B cell (primary cell): Measurements from ENCODE around the gene MVB12B. TPM values are rescaled to one million over a fixed set of nuclear protein-coding genes. Genes with fewer than 3 reads are reported as not detected.

Experiments used
- ATAC-seq: fragments of 200-7000 bp; cut with Tn5 transposase; one replicate; pipeline ENCODE4 v1.10.0; 2021; ENCODE audit warnings: low read depth, mild to moderate bottlenecking, moderate number of reproducible peaks, moderate library complexity
- CTCF ChIA-PET: fragments of 350-600 bp; sonication (Branson Sonifier 250); formaldehyde crosslinking; loops from one replicate; lab custom pipeline; 2021; ENCODE audit warnings: antibody characterized with exemption, inconsistent platforms; lab: Charles Lee
- POLR2A ChIA-PET: fragments of 350-600 bp; sonication (Branson Sonifier 250); formaldehyde crosslinking; loops from one replicate; lab custom pipeline; 2021; ENCODE audit warnings: antibody characterized with exemption; lab: Charles Lee
- DNase-seq: peaks from one replicate; pipeline ENCODE4 v3.0.0; 2013
- H2AFZ ChIP-seq: 2 replicates; pipeline ENCODE4 v1.6.1; 2012; ENCODE audit warnings: mild to moderate bottlenecking, low read depth, low read length; ENCODE audit not compliant: insufficient read depth, poor library complexity, severe bottlenecking
- H3K27ac ChIP-seq, 2 donors: 1 replicate in 1 of 2; 2 replicates in 1 of 2; pipeline ENCODE4 v1.5.1; 2012 to 2013; ENCODE audit warnings: low read length in 2 of 2, mild to moderate bottlenecking in 2 of 2, moderate library complexity in 1 of 2
- H3K27me3 ChIP-seq, 4 experiments: fragments of 200-600 bp in 1 of 4; sonication (generic) in 1 of 4; replicated peaks in 1 of 4; 1 replicate in 2 of 4; 2 replicates in 2 of 4; pipeline versions ENCODE4 v1.6.1 to v1.7.0; 2013 to 2016; ENCODE audit warnings: low read length in 3 of 4, mild to moderate bottlenecking in 2 of 4, mixed read lengths in 1 of 4, moderate library complexity in 1 of 4; ENCODE audit not compliant: insufficient read depth in 4 of 4, control insufficient read depth in 3 of 4; ENCODE audit errors: control extremely low read depth in 1 of 4
- H3K36me3 ChIP-seq, 2 experiments: replicated peaks in 1 of 2; 1 replicate in 1 of 2; 2 replicates in 1 of 2; pipeline versions ENCODE4 v1.6.1 to v1.7.1; 2013; ENCODE audit warnings: low read length in 1 of 2; ENCODE audit not compliant: insufficient read depth in 2 of 2, control insufficient read depth in 1 of 2; ENCODE audit errors: control extremely low read depth in 1 of 2, extremely low read depth in 1 of 2
- H3K4me1 ChIP-seq, 2 donors: fragments of 200-600 bp in 1 of 2; sonication (generic) in 1 of 2; 1 replicate in 1 of 2; 2 replicates in 1 of 2; pipeline versions ENCODE4 v1.5.1 to v1.6.1; 2013 to 2017; ENCODE audit warnings: low read length in 2 of 2; ENCODE audit not compliant: control insufficient read depth in 2 of 2, insufficient read depth in 2 of 2
- H3K4me2 ChIP-seq: replicated peaks from 2 replicates; pipeline ENCODE3; 2012; ENCODE audit warnings: mild to moderate bottlenecking, low read depth, low read length; ENCODE audit not compliant: poor library complexity, severe bottlenecking
- H3K4me3 ChIP-seq, 5 experiments: fragments of 200-600 bp in 1 of 5; sonication (generic) in 1 of 5; 1 replicate in 3 of 5; 2 replicates in 2 of 5; pipeline versions ENCODE4 v1.5.1 to v1.7.0; 2011 to 2016; ENCODE audit warnings: low read length in 4 of 5, mild to moderate bottlenecking in 4 of 5, low read depth in 2 of 5, control low read depth in 1 of 5, moderate library complexity in 1 of 5; ENCODE audit not compliant: insufficient read depth in 1 of 5; ENCODE audit errors: control extremely low read depth in 1 of 5, extremely low read depth in 1 of 5
- H3K79me2 ChIP-seq: fragments of 200-600 bp; sonication (generic); one replicate; pipeline ENCODE4 v1.6.0; 2016; ENCODE audit warnings: low read length; ENCODE audit not compliant: control insufficient read depth, insufficient read depth
- H3K9ac ChIP-seq: fragments of 200-600 bp; sonication (generic); 2 replicates; pipeline ENCODE4 v1.6.1; 2017; ENCODE audit warnings: mild to moderate bottlenecking, low read length, moderate library complexity
- H3K9me3 ChIP-seq, 3 donors: one replicate each; pipeline versions ENCODE4 v1.6.1 to v1.7.1; 2013; ENCODE audit warnings: low read length in 2 of 3; ENCODE audit not compliant: control insufficient read depth in 2 of 3, insufficient read depth in 1 of 3; ENCODE audit errors: control extremely low read depth in 1 of 3
- H4K20me1 ChIP-seq: 2 replicates; pipeline ENCODE4 v1.6.0; 2012; ENCODE audit warnings: mild to moderate bottlenecking, low read length; ENCODE audit not compliant: insufficient read depth, control insufficient read depth, poor library complexity, severe bottlenecking
- H3K27ac Mint-ChIP-seq: one replicate; pipeline ENCODE4 v1.8.0; 2021; ENCODE audit warnings: mixed read lengths
- H3K27me3 Mint-ChIP-seq: one replicate; pipeline ENCODE4 v1.8.0; 2021; ENCODE audit warnings: mixed read lengths
- H3K4me1 Mint-ChIP-seq: one replicate; pipeline ENCODE4 v1.8.0; 2021; ENCODE audit warnings: mixed read lengths
- H3K4me3 Mint-ChIP-seq: one replicate; pipeline ENCODE4 v1.8.0; 2021; ENCODE audit warnings: mixed read lengths
- H3K9me3 Mint-ChIP-seq: one replicate; pipeline ENCODE4 v1.8.0; 2022; ENCODE audit warnings: mixed read lengths; ENCODE audit not compliant: insufficient read depth
- EZH2 ChIP-seq: IDR thresholded peaks from 2 replicates; pipeline ENCODE4 v1.6.1; 2012; ENCODE audit warnings: borderline replicate concordance, low read depth, mild to moderate bottlenecking, moderate library complexity, low read length; ENCODE audit not compliant: insufficient read depth, poor library complexity, severe bottlenecking
- WGBS: methylation state at CpG from one replicate; pipeline ENCODE4 v1.1.5; 2013; ENCODE audit warnings: missing lambda C conversion rate; ENCODE audit not compliant: insufficient coverage; 5-methylcytosine and 5-hydroxymethylcytosine counted together
- intact Hi-C: fragments of 100-400 bp; cut with micrococcal nuclease; formaldehyde crosslinking; loops from one replicate; pipeline ENCODE4 v1.10.0; 2022
- polyA plus RNA-seq: library from polyadenylated mRNA; depleted of rRNA; stranded (reverse); fragments of >200 nt; gene quantifications from 2 replicates; pipeline ENCODE4 v1.2.3, GENCODE V29; 2012
- total RNA-seq, 2 donors: library from RNA; stranded (reverse); fragments of 120-200 nt in 1 of 2; gene quantifications; 1 replicate in 1 of 2; 2 replicates in 1 of 2; pipeline versions ENCODE4 v1.2.3 to v1.2.4, GENCODE V29; 2013 to 2022
- TF ChIP-seq, protein P1 (sequence below): fragments of 200-600 bp; IDR thresholded peaks from one replicate; pipeline ENCODE4 v1.8.0; 2022; ENCODE audit warnings: antibody characterized with exemption, mild to moderate bottlenecking

Gene MVB12B
- total and polyA plus RNA-seq, 2 donors (not counting 1 experiment from before 2014, with no cell fraction given) = 1.2 to 9.8 TPM

DNA sequence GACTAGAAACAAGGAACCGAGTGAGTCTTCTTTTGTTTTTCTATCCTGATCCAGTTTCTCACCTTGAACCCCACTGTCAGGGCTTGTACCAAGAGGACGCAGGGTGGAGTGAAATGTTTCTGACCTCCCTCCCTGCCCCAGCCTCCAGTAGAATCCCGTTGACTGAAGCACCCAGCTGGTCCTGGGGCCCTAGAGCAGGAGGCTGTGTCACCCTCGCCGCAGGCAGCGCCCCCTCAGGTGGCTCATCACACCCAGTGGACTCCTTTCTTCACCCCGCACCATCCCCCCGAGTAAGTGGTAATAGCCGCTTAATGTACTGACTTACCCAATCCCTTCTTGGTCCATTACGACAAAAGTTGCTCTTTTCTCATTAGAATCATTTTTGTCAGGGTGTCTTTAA is 53.8 kb downstream of the MVB12B start:
- no peak overlapping the region for H3K27ac Mint-ChIP-seq
- ChIA-PET POLR2A (no interaction called here), CTCF (interaction anchor here (1.0 kb wide), 1 partner anchor 17 kb away, joined by 3 read pairs; no protein-coding TSS in a partner anchor)
- no peak overlapping the region for H3K9ac ChIP-seq
- no peak overlapping the region for H3K4me3 Mint-ChIP-seq
- H3K9me3 ChIP-seq = no peaks in the 10 kb centered on the region
- WGBS = 89% methylated on average over 8 of the region's 10 CpGs
- no peaks in the 10 kb centered on the region for H3K79me2 ChIP-seq
- no peak for TF ChIP-seq EZH2
- TF ChIP-seq, protein P1, sequence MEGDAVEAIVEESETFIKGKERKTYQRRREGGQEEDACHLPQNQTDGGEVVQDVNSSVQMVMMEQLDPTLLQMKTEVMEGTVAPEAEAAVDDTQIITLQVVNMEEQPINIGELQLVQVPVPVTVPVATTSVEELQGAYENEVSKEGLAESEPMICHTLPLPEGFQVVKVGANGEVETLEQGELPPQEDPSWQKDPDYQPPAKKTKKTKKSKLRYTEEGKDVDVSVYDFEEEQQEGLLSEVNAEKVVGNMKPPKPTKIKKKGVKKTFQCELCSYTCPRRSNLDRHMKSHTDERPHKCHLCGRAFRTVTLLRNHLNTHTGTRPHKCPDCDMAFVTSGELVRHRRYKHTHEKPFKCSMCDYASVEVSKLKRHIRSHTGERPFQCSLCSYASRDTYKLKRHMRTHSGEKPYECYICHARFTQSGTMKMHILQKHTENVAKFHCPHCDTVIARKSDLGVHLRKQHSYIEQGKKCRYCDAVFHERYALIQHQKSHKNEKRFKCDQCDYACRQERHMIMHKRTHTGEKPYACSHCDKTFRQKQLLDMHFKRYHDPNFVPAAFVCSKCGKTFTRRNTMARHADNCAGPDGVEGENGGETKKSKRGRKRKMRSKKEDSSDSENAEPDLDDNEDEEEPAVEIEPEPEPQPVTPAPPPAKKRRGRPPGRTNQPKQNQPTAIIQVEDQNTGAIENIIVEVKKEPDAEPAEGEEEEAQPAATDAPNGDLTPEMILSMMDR = no peak
- no peaks in the 10 kb centered on the region for H3K36me3 ChIP-seq
- H3K27me3 Mint-ChIP-seq = peaks cover 23% of the 10 kb centered on the region
- no peak overlapping the region for H2AFZ ChIP-seq
- no peaks in the 10 kb centered on the region for H4K20me1 ChIP-seq
- H3K4me1 Mint-ChIP-seq = peaks cover 4% of the 10 kb centered on the region
- DNase-seq (no peak), ATAC-seq (no peak)
- no peak overlapping the region for H3K4me3 ChIP-seq
- no peak overlapping the region for H3K27ac ChIP-seq
- H3K4me1 ChIP-seq = peaks cover 0 to 3% of the 10 kb centered on the region in 2 donors
- H3K4me2 ChIP-seq = no peak overlapping the region
- H3K27me3 ChIP-seq = no peaks in the 10 kb centered on the region
- intact Hi-C loops = no loop called here
- no peaks in the 10 kb centered on the region for H3K9me3 Mint-ChIP-seq

DNA sequence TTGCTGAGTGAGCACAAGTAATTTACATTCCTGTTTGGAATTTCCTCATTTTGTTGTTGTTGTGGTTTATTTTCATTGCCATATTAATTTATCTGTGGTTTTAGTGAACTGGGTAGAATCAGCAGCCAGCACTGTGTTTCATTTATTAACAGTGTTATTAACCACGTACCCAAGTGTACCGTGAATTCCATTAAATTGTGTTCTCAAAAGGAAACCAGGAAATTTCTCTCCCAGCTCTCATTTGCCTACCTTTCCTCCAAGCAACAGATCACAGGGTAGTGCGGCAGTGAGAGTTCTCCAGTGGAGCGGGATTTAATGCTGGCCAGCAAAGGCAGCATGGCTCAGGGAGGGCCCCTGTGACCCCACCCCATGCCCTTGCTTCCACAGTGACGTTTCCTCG is 54.6 kb downstream of the MVB12B start:
- Histone ChIP-seq H3K27ac (no peak overlapping the region), H2AFZ (no peak overlapping the region), H4K20me1 (no peaks in the 10 kb centered on the region), H3K4me2 (no peak overlapping the region), H3K9me3 (no peaks in the 10 kb centered on the region), H3K4me1 (no peaks in the 10 kb centered on the region), H3K27me3 (no peaks in the 10 kb centered on the region), H3K4me3 (no peak overlapping the region), H3K79me2 (no peaks in the 10 kb centered on the region), H3K9ac (no peak overlapping the region), H3K36me3 (no peaks in the 10 kb centered on the region)
- intact Hi-C loops = no loop called here
- no peak for DNase-seq
- no peak for ATAC-seq
- TF ChIP-seq, protein P1 = no peak
- no peak for TF ChIP-seq EZH2
- no peak overlapping the region for H3K4me3 Mint-ChIP-seq
- POLR2A ChIA-PET = no interaction called here
- 100% methylated on average over 2 of the region's 6 CpGs for WGBS
- peaks cover 16% of the 10 kb centered on the region for H3K27me3 Mint-ChIP-seq
- CTCF ChIA-PET = no interaction called here
- H3K27ac Mint-ChIP-seq = no peak overlapping the region
- H3K9me3 Mint-ChIP-seq = no peaks in the 10 kb centered on the region
- no peaks in the 10 kb centered on the region for H3K4me1 Mint-ChIP-seq
